NB4 (cell line): ENCODE data around the gene TRDN.
"Not testable (repeated sequence)": the region's sequence is repeated elsewhere in the genome, so short reads cannot be mapped to it uniquely, and the experiment has no call there.

ENCODE experiments used
- MYC ChIP-seq: IDR thresholded peaks from 2 replicates; pipeline ENCODE4 v1.6.1; 2011; ENCODE audit warnings: low read depth, low read length
- POLR2A ChIP-seq: IDR thresholded peaks from 2 replicates; pipeline ENCODE4 v1.6.1; 2011; ENCODE audit warnings: mild to moderate bottlenecking; ENCODE audit not compliant: insufficient read length; ENCODE audit errors: extremely low read depth
- TF ChIP-seq, protein P1 (sequence below): IDR thresholded peaks from one replicate; pipeline ENCODE4 v1.5.1; 2012; ENCODE audit warnings: low read depth, low read length
- TF ChIP-seq, protein P2 (sequence below): IDR thresholded peaks from 2 replicates; pipeline ENCODE4 v1.6.1; 2011; ENCODE audit warnings: low read depth, low read length

DNA sequence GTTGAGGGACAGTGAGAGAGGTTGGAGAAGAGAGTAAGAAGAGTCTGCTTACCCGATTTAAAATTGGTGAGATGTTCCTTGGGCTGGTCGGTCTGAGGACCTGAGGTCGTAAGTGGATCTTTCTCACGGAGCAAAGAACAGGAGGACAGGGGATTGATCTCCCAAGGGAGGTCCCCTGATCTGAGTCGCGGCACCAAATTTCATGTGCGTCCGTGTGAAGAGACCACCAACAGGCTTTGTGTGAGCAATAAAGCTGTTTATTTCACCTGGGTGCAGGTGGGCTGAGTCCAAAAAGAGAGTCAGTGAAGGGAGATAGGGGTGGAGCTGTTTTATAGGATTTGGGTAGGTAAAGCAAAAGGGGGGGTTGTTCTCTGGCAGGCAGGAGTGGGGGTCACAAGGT lies 49.3 kb downstream of the TRDN start:
- not testable (repeated sequence) for TF ChIP-seq POLR2A, MYC
- TF ChIP-seq, protein P1, sequence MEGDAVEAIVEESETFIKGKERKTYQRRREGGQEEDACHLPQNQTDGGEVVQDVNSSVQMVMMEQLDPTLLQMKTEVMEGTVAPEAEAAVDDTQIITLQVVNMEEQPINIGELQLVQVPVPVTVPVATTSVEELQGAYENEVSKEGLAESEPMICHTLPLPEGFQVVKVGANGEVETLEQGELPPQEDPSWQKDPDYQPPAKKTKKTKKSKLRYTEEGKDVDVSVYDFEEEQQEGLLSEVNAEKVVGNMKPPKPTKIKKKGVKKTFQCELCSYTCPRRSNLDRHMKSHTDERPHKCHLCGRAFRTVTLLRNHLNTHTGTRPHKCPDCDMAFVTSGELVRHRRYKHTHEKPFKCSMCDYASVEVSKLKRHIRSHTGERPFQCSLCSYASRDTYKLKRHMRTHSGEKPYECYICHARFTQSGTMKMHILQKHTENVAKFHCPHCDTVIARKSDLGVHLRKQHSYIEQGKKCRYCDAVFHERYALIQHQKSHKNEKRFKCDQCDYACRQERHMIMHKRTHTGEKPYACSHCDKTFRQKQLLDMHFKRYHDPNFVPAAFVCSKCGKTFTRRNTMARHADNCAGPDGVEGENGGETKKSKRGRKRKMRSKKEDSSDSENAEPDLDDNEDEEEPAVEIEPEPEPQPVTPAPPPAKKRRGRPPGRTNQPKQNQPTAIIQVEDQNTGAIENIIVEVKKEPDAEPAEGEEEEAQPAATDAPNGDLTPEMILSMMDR, result not testable (repeated sequence)
- TF ChIP-seq, protein P2, sequence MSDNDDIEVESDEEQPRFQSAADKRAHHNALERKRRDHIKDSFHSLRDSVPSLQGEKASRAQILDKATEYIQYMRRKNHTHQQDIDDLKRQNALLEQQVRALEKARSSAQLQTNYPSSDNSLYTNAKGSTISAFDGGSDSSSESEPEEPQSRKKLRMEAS, result not testable (repeated sequence)
